ENCODE measurements around the gene TRAPPC12.
"Not testable (repeated sequence)": the region's sequence is repeated elsewhere in the genome, so short reads cannot be mapped to it uniquely, and the experiment has no call there.

Gene TRAPPC12

GRCh38 chr2:3486047-3487027 is 106.8 kb downstream of the TRAPPC12 start:
- DNase-seq (ENCODE audit: low spot score) = no peak

- no peak for DNase-seq (ENCODE audit: low spot score)
These were observed 107.5 kb downstream of the TRAPPC12 start for GRCh38 chr2:3487028-3487425.

- DNase-seq (ENCODE audit: low spot score) = no peak
These were observed 107.9 kb downstream of the TRAPPC12 start for GRCh38 chr2:3487432-3487831.

GRCh38 chr2:3488061-3488531 is 108.6 kb downstream of the TRAPPC12 start:
- no peak for DNase-seq (ENCODE audit: low spot score)

- DNase-seq (ENCODE audit: low spot score) = no peak
These were observed 109.6 kb downstream of the TRAPPC12 start for GRCh38 chr2:3488855-3489763.

- no peak for DNase-seq (ENCODE audit: low spot score)
These were observed 110.2 kb downstream of the TRAPPC12 start for GRCh38 chr2:3489764-3490115.

- no peak for DNase-seq (ENCODE audit: low spot score)
These were observed 111.0 kb downstream of the TRAPPC12 start for GRCh38 chr2:3490191-3491170.

- DNase-seq (ENCODE audit: low spot score) = no peak
These were observed 111.8 kb downstream of the TRAPPC12 start for GRCh38 chr2:3491306-3491705.

GRCh38 chr2:3491716-3492474 is 112.4 kb downstream of the TRAPPC12 start:
- DNase-seq (ENCODE audit: low spot score) = no peak

- not testable (repeated sequence) for DNase-seq (ENCODE audit: low spot score)
These were observed 112.9 kb downstream of the TRAPPC12 start for GRCh38 chr2:3492475-3492787.

GRCh38 chr2:3492951-3493614 is 113.6 kb downstream of the TRAPPC12 start:
- DNase-seq (ENCODE audit: low spot score) = no peak

- DNase-seq (ENCODE audit: low spot score) = no peak
These were observed 114.1 kb downstream of the TRAPPC12 start for GRCh38 chr2:3493615-3494007.

- no peak for DNase-seq (ENCODE audit: low spot score)
These were observed 115.6 kb downstream of the TRAPPC12 start for GRCh38 chr2:3494984-3495666.

- DNase-seq (ENCODE audit: low spot score) = not testable (repeated sequence)
These were observed 117.2 kb downstream of the TRAPPC12 start for GRCh38 chr2:3496708-3497080.

- no peak for DNase-seq (ENCODE audit: low spot score)
These were observed 119.4 kb downstream of the TRAPPC12 start for GRCh38 chr2:3498783-3499394.

- DNase-seq (ENCODE audit: low spot score) = no peak
These were observed 120.9 kb downstream of the TRAPPC12 start for GRCh38 chr2:3500326-3500899.

GRCh38 chr2:3503046-3503445 is 123.6 kb downstream of the TRAPPC12 start:
- no peak for DNase-seq (ENCODE audit: low spot score)

GRCh38 chr2:3503483-3503882 is 124.0 kb downstream of the TRAPPC12 start:
- DNase-seq (ENCODE audit: low spot score) = no peak

GRCh38 chr2:3504741-3505140 is 125.2 kb downstream of the TRAPPC12 start:
- DNase-seq (ENCODE audit: low spot score) = no peak
